ENCODE measurements around the gene ARFGAP2. TPM values are rescaled to one million over a fixed set of nuclear protein-coding genes. Genes with fewer than 3 reads are reported as not detected.

Gene ARFGAP2
- polyA plus RNA-seq, 1 donor (not counting 4 experiments of a cell fraction or from before 2014, with no cell fraction given), result 51.0 TPM

- H3K79me2 ChIP-seq (ENCODE audit: control insufficient read depth, insufficient read depth, low read length), result peaks cover 20% of the 10 kb centered on the region
- H3K9me1 ChIP-seq (ENCODE audit: control insufficient read depth, extremely low read depth, insufficient read depth, low read length), result no peaks in the 10 kb centered on the region
- no peak overlapping the region for H3K4me3 ChIP-seq (ENCODE audit: control insufficient read depth in 2 of 3, extremely low read depth in 1 of 3, insufficient read depth in 2 of 3, low read depth in 1 of 3, low read length in 3 of 3)
- H3K27ac ChIP-seq (ENCODE audit: control insufficient read depth, insufficient read depth, low read length), result no peak overlapping the region
- H3K36me3 ChIP-seq (ENCODE audit: control insufficient read depth in 2 of 2, extremely low read depth in 1 of 2, insufficient read depth in 2 of 2, low read length in 2 of 2), result peaks cover 4 to 14% of the 10 kb centered on the region in 2 experiments
- FAIRE-seq (no peak), DNase-seq (ENCODE audit: low read depth, low spot score) (no peak)
- H4K20me1 ChIP-seq (ENCODE audit: control insufficient read depth, extremely low read depth, insufficient read depth, low read length), result no peaks in the 10 kb centered on the region
- TF ChIP-seq CTCF (optimal IDR thresholded peaks at IDR 0.05 in 1 of 3, IDR thresholded peaks at IDR 0.05 in 1 of 3, conservative IDR thresholded peaks at IDR 0.05 in 1 of 3; ENCODE audit: extremely low read depth in 1 of 3, insufficient read depth in 2 of 3, low read length in 3 of 3) (no peak), EZH2 (IDR thresholded peaks at IDR 0.05; ENCODE audit: low read length) (no peak)
- H3K4me2 ChIP-seq (ENCODE audit: control insufficient read depth, extremely low read depth, insufficient read depth, low read depth, low read length), result no peak overlapping the region
- dilution Hi-C loops (cut with MboI; ENCODE audit: extremely low pct_ligation_motif_present, low sequenced_read_pairs), result no loop called here
- H3K9ac ChIP-seq (ENCODE audit: control insufficient read depth, extremely low read depth, insufficient read depth, low read length), result no peak overlapping the region
- peaks cover 7% of the 10 kb centered on the region for H3K4me1 ChIP-seq (ENCODE audit: control insufficient read depth, extremely low read depth, insufficient read depth, low read length)
- H3K27me3 ChIP-seq (ENCODE audit: control insufficient read depth, extremely low read depth, insufficient read depth, low read length), result no peaks in the 10 kb centered on the region
- H3K9me3 ChIP-seq (ENCODE audit: control insufficient read depth, low read depth, low read length), result no peaks in the 10 kb centered on the region
- H2AFZ ChIP-seq (ENCODE audit: control insufficient read depth, low read length), result no peak overlapping the region
Observed at GRCh38 chr11:47222696-47223095, 46.0 kb upstream of the ARFGAP2 start.

- TF ChIP-seq EZH2 (IDR thresholded peaks at IDR 0.05; ENCODE audit: low read length), result no peak
- no peak for TF ChIP-seq CTCF (optimal IDR thresholded peaks at IDR 0.05 in 1 of 3, IDR thresholded peaks at IDR 0.05 in 1 of 3, conservative IDR thresholded peaks at IDR 0.05 in 1 of 3; ENCODE audit: extremely low read depth in 1 of 3, insufficient read depth in 2 of 3, low read length in 3 of 3)
- H3K27me3 ChIP-seq (ENCODE audit: control insufficient read depth, extremely low read depth, insufficient read depth, low read length), result no peaks in the 10 kb centered on the region
- FAIRE-seq (no peak), DNase-seq (ENCODE audit: low read depth, low spot score) (no peak)
- no peak overlapping the region for H3K4me3 ChIP-seq (ENCODE audit: control insufficient read depth in 2 of 3, extremely low read depth in 1 of 3, insufficient read depth in 2 of 3, low read depth in 1 of 3, low read length in 3 of 3)
- H2AFZ ChIP-seq (ENCODE audit: control insufficient read depth, low read length), result no peak overlapping the region
- peaks cover 31% of the 10 kb centered on the region for H3K79me2 ChIP-seq (ENCODE audit: control insufficient read depth, insufficient read depth, low read length)
- no peak overlapping the region for H3K9ac ChIP-seq (ENCODE audit: control insufficient read depth, extremely low read depth, insufficient read depth, low read length)
- no peak overlapping the region for H3K4me2 ChIP-seq (ENCODE audit: control insufficient read depth, extremely low read depth, insufficient read depth, low read depth, low read length)
- H3K27ac ChIP-seq (ENCODE audit: control insufficient read depth, insufficient read depth, low read length), result no peak overlapping the region
- peaks cover 2 to 15% of the 10 kb centered on the region in 2 experiments for H3K36me3 ChIP-seq (ENCODE audit: control insufficient read depth in 2 of 2, extremely low read depth in 1 of 2, insufficient read depth in 2 of 2, low read length in 2 of 2)
- no peaks in the 10 kb centered on the region for H3K9me1 ChIP-seq (ENCODE audit: control insufficient read depth, extremely low read depth, insufficient read depth, low read length)
- H3K9me3 ChIP-seq (ENCODE audit: control insufficient read depth, low read depth, low read length), result no peaks in the 10 kb centered on the region
- peaks cover 22% of the 10 kb centered on the region for H3K4me1 ChIP-seq (ENCODE audit: control insufficient read depth, extremely low read depth, insufficient read depth, low read length)
- dilution Hi-C loops (cut with MboI; ENCODE audit: extremely low pct_ligation_motif_present, low sequenced_read_pairs), result no loop called here
- no peaks in the 10 kb centered on the region for H4K20me1 ChIP-seq (ENCODE audit: control insufficient read depth, extremely low read depth, insufficient read depth, low read length)
Observed at GRCh38 chr11:47220401-47220821, 43.7 kb upstream of the ARFGAP2 start.
